Measurements from ENCODE around the gene SYF2. TPM values are rescaled to one million over a fixed set of nuclear protein-coding genes. Genes with fewer than 3 reads are reported as not detected.

SYF2 gene
- total RNA-seq, 1 donor from 2014 or later = 62.4 TPM

GRCh38 chr1:25184001-25184762 is 48.1 kb downstream of the SYF2 start:
- DNase-seq (ENCODE audit: low spot score) = peak; percentile 35

- no peak for DNase-seq (ENCODE audit: low spot score)
Measured at GRCh38 chr1:25183126-25183980, 48.9 kb downstream of the SYF2 start.

GRCh38 chr1:25182629-25183028 is 49.7 kb downstream of the SYF2 start:
- DNase-seq (ENCODE audit: low spot score) = peak; percentile 38

GRCh38 chr1:25180996-25181395 is 51.3 kb downstream of the SYF2 start:
- no peak for DNase-seq (ENCODE audit: low spot score)

- DNase-seq (ENCODE audit: low spot score) = no peak
Measured at GRCh38 chr1:25178917-25179561, 53.3 kb downstream of the SYF2 start.

GRCh38 chr1:25174730-25175612 is 57.3 kb downstream of the SYF2 start:
- no peak for DNase-seq (ENCODE audit: low spot score)

- no peak for DNase-seq (ENCODE audit: low spot score)
Measured at GRCh38 chr1:25174363-25174729, 58.0 kb downstream of the SYF2 start.

- no peak for DNase-seq (ENCODE audit: low spot score)
Measured at GRCh38 chr1:25173809-25174340, 58.4 kb downstream of the SYF2 start.

Other genes with a start within 250 kb of the SYF2 start
- 106 TPM for gene RSRP1, start 15.0 kb upstream of the SYF2 start, total RNA-seq (ENCODE audit: insufficient read depth, low replicate concordance)
- gene RHD, start 40.0 kb upstream of the SYF2 start, total RNA-seq (ENCODE audit: insufficient read depth, low replicate concordance) = not detected
- 86.2 TPM for gene TMEM50A, start 105.8 kb upstream of the SYF2 start, total RNA-seq (ENCODE audit: insufficient read depth, low replicate concordance)
- gene RHCE, start 188.3 kb upstream of the SYF2 start, total RNA-seq (ENCODE audit: insufficient read depth, low replicate concordance) = 1.4 TPM
- 34.9 TPM for gene MACO1, start 198.4 kb upstream of the SYF2 start, total RNA-seq (ENCODE audit: insufficient read depth, low replicate concordance)

Measured in umbilical cord (tissue), 2 donors.